Panc1 (cell line): Measurements from ENCODE around the gene AHSA1. TPM values are rescaled to one million over a fixed set of nuclear protein-coding genes. Genes with fewer than 3 reads are reported as not detected.

ENCODE experiments used
- ATAC-seq: fragments of 200-7000 bp; cut with Tn5 transposase; 2 replicates; pipeline ENCODE4 v1.9.1; 2020; ENCODE audit warnings: mild to moderate bottlenecking, moderate library complexity
- BruUV-seq: library from RNA; stranded (reverse); fragments of 400-500 nt; replicated peaks from 2 replicates; lab custom pipeline; 2021; lab: Mats Ljungman, UMichigan
- CTCF ChIA-PET: fragments of 300-600 bp; sonication (Branson Sonifier 250); formaldehyde crosslinking; loops from one replicate; lab custom pipeline; 2022; ENCODE audit warnings: antibody characterized with exemption; lab: Charles Lee
- POLR2A ChIA-PET: fragments of 300-600 bp; sonication (Branson Sonifier 250); formaldehyde crosslinking; loops from one replicate; lab custom pipeline; 2022; ENCODE audit warnings: antibody characterized with exemption; lab: Charles Lee
- DNase-seq: peaks from one replicate; pipeline ENCODE4 v3.0.0-alpha.2; 2010; ENCODE audit warnings: low read depth, low spot score
- H3K27ac ChIP-seq: 2 replicates; pipeline ENCODE4 v1.5.1; 2011; ENCODE audit warnings: mild to moderate bottlenecking, low read length, inconsistent platforms
- H3K27me3 ChIP-seq: fragments of 200-500 bp; sonication (Bioruptor generic); 2 replicates; pipeline ENCODE4 v1.6.0; 2014; ENCODE audit warnings: low read length, inconsistent platforms; ENCODE audit not compliant: control insufficient read depth, insufficient read depth
- H3K36me3 ChIP-seq: fragments of 200-500 bp; sonication (Bioruptor generic); 2 replicates; pipeline ENCODE4 v1.5.1; 2014; ENCODE audit warnings: inconsistent platforms, mild to moderate bottlenecking, low read length, moderate library complexity; ENCODE audit not compliant: control insufficient read depth, insufficient read depth
- H3K4me1 ChIP-seq: 2 replicates; pipeline ENCODE4 v1.5.1; 2011; ENCODE audit warnings: inconsistent platforms, mild to moderate bottlenecking, low read length, moderate library complexity; ENCODE audit not compliant: control insufficient read depth, insufficient read depth
- H3K4me3 ChIP-seq, 2 experiments: 2 replicates each; pipeline ENCODE4 v1.5.1; 2011 to 2012; ENCODE audit warnings: low read depth in 2 of 2, low read length in 2 of 2, mild to moderate bottlenecking in 2 of 2, inconsistent platforms in 1 of 2, moderate library complexity in 1 of 2
- H3K9me3 ChIP-seq: fragments of 200-500 bp; sonication (Bioruptor generic); 2 replicates; pipeline ENCODE4 v1.5.1; 2014; ENCODE audit warnings: low read depth, mild to moderate bottlenecking, inconsistent platforms, low read length, moderate library complexity; ENCODE audit not compliant: control insufficient read depth, insufficient read depth
- POLR2AphosphoS5 ChIP-seq: IDR thresholded peaks from 2 replicates; pipeline ENCODE4 v1.6.1; 2012; ENCODE audit warnings: mild to moderate bottlenecking, low read depth, low read length, moderate library complexity
- SIN3A ChIP-seq: IDR thresholded peaks from 2 replicates; pipeline ENCODE4 v1.6.1; 2012; ENCODE audit warnings: low read depth, mild to moderate bottlenecking, low read length, moderate library complexity, borderline replicate concordance; ENCODE audit not compliant: insufficient read depth
- TCF7L2 ChIP-seq: IDR thresholded peaks from 2 replicates; pipeline ENCODE4 v1.6.1; 2011; ENCODE audit warnings: mild to moderate bottlenecking, low read depth, low read length, inconsistent platforms
- in situ Hi-C: cut with HindIII; loops from 2 replicates; pipeline ENCODE4 v1.10.0; 2016; ENCODE audit warnings: low sequenced_read_pairs, low pct_unique_long_range_greater_than_20kb
- intact Hi-C: fragments of 100-400 bp; cut with micrococcal nuclease; formaldehyde crosslinking; loops from one replicate; pipeline ENCODE4 v1.10.0; 2022; ENCODE audit not compliant: unreplicated experiment
- total RNA-seq: library from RNA; stranded (reverse); gene quantifications from one replicate; pipeline ENCODE4 v1.2.1, GENCODE V29; 2021; ENCODE audit not compliant: unreplicated experiment
- TF ChIP-seq, protein P1 (sequence below): fragments of 450-650 bp; IDR thresholded peaks from 2 replicates; pipeline ENCODE4 v1.5.1; 2017; ENCODE audit warnings: mild to moderate bottlenecking
- TF ChIP-seq, protein P2 (sequence below), 2 experiments: IDR thresholded peaks; 2 replicates each; pipeline ENCODE4 v1.6.1; 2011 to 2012; ENCODE audit warnings: low read depth in 2 of 2, control low read depth in 1 of 2, low read length in 1 of 2, mild to moderate bottlenecking in 1 of 2, moderate library complexity in 1 of 2; ENCODE audit not compliant: insufficient read depth in 1 of 2

The AHSA1 gene
- total RNA-seq, 1 experiment from 2014 or later = 142 TPM

DNA sequence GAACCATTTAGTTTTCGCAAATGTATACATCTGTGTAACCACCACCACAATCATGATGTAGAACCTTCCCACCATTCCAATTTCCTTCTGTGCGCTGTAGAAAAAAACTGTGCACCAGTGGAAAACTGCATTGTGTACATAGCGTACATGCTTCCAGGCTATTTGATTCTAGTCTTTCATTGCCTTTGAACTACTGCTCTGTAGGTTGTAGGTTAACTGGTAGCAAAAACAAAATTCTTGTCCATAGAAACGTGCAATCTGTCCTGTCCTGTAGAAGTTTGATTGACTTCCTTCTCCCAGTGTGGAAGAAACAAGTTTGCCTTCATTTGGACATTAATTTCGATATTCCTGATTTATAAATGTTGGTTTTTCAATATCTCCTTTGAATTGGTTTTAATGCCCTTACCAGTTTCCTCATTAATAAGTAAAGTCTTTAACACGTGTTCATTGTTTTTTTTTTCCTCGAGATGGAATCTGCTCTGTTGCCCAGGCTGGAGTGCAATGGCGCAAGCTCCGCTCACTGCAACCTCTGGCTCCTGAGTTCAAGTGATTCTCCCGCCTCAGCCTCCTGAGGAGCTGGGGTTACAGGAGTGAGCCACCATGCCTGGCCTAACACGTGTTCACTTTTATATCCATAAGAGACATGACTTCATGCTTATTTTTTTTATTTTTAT, 44.4 kb downstream of the AHSA1 start:
- no peaks in the 10 kb centered on the region for H3K4me1 ChIP-seq
- BruUV-seq = no TSS peak
- no peaks in the 10 kb centered on the region for H3K36me3 ChIP-seq
- ChIA-PET CTCF (no interaction called here), POLR2A (no interaction called here)
- no peaks in the 10 kb centered on the region for H3K9me3 ChIP-seq
- no peaks in the 10 kb centered on the region; the same call in 1 of the 2 replicates for H3K27me3 ChIP-seq
- intact Hi-C loops = no loop called here
- ATAC-seq (no peak), DNase-seq (no peak)
- H3K27ac ChIP-seq = no peak overlapping the region
- TF ChIP-seq TCF7L2 = no peak
- TF ChIP-seq POLR2AphosphoS5 = no peak
- no peak for TF ChIP-seq SIN3A
- TF ChIP-seq, protein P1, sequence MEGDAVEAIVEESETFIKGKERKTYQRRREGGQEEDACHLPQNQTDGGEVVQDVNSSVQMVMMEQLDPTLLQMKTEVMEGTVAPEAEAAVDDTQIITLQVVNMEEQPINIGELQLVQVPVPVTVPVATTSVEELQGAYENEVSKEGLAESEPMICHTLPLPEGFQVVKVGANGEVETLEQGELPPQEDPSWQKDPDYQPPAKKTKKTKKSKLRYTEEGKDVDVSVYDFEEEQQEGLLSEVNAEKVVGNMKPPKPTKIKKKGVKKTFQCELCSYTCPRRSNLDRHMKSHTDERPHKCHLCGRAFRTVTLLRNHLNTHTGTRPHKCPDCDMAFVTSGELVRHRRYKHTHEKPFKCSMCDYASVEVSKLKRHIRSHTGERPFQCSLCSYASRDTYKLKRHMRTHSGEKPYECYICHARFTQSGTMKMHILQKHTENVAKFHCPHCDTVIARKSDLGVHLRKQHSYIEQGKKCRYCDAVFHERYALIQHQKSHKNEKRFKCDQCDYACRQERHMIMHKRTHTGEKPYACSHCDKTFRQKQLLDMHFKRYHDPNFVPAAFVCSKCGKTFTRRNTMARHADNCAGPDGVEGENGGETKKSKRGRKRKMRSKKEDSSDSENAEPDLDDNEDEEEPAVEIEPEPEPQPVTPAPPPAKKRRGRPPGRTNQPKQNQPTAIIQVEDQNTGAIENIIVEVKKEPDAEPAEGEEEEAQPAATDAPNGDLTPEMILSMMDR = no peak
- TF ChIP-seq, protein P2, sequence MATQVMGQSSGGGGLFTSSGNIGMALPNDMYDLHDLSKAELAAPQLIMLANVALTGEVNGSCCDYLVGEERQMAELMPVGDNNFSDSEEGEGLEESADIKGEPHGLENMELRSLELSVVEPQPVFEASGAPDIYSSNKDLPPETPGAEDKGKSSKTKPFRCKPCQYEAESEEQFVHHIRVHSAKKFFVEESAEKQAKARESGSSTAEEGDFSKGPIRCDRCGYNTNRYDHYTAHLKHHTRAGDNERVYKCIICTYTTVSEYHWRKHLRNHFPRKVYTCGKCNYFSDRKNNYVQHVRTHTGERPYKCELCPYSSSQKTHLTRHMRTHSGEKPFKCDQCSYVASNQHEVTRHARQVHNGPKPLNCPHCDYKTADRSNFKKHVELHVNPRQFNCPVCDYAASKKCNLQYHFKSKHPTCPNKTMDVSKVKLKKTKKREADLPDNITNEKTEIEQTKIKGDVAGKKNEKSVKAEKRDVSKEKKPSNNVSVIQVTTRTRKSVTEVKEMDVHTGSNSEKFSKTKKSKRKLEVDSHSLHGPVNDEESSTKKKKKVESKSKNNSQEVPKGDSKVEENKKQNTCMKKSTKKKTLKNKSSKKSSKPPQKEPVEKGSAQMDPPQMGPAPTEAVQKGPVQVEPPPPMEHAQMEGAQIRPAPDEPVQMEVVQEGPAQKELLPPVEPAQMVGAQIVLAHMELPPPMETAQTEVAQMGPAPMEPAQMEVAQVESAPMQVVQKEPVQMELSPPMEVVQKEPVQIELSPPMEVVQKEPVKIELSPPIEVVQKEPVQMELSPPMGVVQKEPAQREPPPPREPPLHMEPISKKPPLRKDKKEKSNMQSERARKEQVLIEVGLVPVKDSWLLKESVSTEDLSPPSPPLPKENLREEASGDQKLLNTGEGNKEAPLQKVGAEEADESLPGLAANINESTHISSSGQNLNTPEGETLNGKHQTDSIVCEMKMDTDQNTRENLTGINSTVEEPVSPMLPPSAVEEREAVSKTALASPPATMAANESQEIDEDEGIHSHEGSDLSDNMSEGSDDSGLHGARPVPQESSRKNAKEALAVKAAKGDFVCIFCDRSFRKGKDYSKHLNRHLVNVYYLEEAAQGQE (IDR thresholded peaks at IDR 0.05; ENCODE audit: insufficient read depth in 1 of 2, low read depth in 2 of 2, low read length in 1 of 2) = no peak
- H3K4me3 ChIP-seq = no peak overlapping the region
- in situ Hi-C loops = no loop called here

- CTCF ChIA-PET = no interaction called here
- H3K4me1 ChIP-seq = no peaks in the 10 kb centered on the region
- no peak for TF ChIP-seq TCF7L2
- no peaks in the 10 kb centered on the region for H3K9me3 ChIP-seq
- BruUV-seq = no TSS peak
- ATAC-seq (no peak), DNase-seq (no peak)
- no peak overlapping the region for H3K27ac ChIP-seq
- H3K4me3 ChIP-seq = no peak overlapping the region
- POLR2A ChIA-PET = no interaction called here
- no peaks in the 10 kb centered on the region for H3K36me3 ChIP-seq
- intact Hi-C loops (no loop called here), in situ Hi-C loops (no loop called here)
- H3K27me3 ChIP-seq = no peaks in the 10 kb centered on the region
These were observed 45.2 kb downstream of the AHSA1 start for GRCh38 chr14:77503138-77503537.

- Histone ChIP-seq H3K4me3 (no peak overlapping the region), H3K27me3 (no peaks in the 10 kb centered on the region), H3K4me1 (no peaks in the 10 kb centered on the region), H3K27ac (no peak overlapping the region), H3K36me3 (no peaks in the 10 kb centered on the region), H3K9me3 (no peaks in the 10 kb centered on the region)
- no peak for DNase-seq
- ATAC-seq = no peak
- no peak for TF ChIP-seq TCF7L2
- TF ChIP-seq SIN3A = no peak
- TF ChIP-seq, protein P1 = no peak
- TF ChIP-seq, protein P2 (IDR thresholded peaks at IDR 0.05; ENCODE audit: insufficient read depth in 1 of 2, low read depth in 2 of 2, low read length in 1 of 2) = no peak
- no peak for TF ChIP-seq POLR2AphosphoS5
- ChIA-PET POLR2A (no interaction called here), CTCF (interaction anchor here (0.6 kb wide), 1 partner anchor 24 kb away, joined by 3 read pairs; no protein-coding TSS in a partner anchor)
- intact Hi-C loops (no loop called here), in situ Hi-C loops (no loop called here)
- no TSS peak for BruUV-seq
These were observed 47.1 kb downstream of the AHSA1 start for GRCh38 chr14:77505031-77505430.
